Measurements from ENCODE around the gene ZDHHC3. TPM values are rescaled to one million over a fixed set of nuclear protein-coding genes. Genes with fewer than 3 reads are reported as not detected.

The ZDHHC3 gene
- total and polyA plus RNA-seq, 8 donors: 11.4 to 28.3 (median 18.7) TPM

DNA sequence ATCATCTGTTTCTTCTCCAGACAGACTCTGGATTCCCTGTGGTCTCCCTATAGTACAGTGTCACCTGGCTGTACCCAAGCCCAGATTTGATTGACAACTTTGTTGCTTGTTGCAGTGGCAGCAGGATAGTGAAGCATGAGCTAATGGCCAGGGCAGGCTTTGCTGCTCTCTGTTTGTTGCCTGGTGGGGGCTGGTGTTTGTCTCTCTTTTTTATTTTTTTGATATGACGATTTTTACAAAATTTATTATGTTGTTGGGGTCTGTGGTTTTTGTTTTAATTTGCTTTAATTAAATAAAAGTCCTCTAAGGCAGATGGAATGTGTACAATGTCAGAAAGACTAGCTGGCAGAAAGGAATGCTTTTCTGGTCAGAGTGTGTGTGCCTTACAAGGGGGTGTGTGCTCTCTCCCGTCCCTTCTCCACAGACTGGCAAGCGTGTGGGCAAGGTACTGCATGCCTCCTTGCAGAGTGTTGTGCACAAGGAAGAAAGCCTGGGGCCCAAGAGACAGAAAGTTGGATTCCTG, 34.9 kb upstream of the ZDHHC3 start:
- DNase-seq: no peak
- no peak for FAIRE-seq
- Histone ChIP-seq H3K27me3 (no peaks in the 10 kb centered on the region), H3K4me3 (no peak overlapping the region), H3K9me3 (no peaks in the 10 kb centered on the region), H3K27ac (no peak overlapping the region), H3K4me1 (no peaks in the 10 kb centered on the region), H3K36me3 (peaks cover 0 to 23% (median 0%) of the 10 kb centered on the region in 3 donors)
- TF ChIP-seq, protein P1, sequence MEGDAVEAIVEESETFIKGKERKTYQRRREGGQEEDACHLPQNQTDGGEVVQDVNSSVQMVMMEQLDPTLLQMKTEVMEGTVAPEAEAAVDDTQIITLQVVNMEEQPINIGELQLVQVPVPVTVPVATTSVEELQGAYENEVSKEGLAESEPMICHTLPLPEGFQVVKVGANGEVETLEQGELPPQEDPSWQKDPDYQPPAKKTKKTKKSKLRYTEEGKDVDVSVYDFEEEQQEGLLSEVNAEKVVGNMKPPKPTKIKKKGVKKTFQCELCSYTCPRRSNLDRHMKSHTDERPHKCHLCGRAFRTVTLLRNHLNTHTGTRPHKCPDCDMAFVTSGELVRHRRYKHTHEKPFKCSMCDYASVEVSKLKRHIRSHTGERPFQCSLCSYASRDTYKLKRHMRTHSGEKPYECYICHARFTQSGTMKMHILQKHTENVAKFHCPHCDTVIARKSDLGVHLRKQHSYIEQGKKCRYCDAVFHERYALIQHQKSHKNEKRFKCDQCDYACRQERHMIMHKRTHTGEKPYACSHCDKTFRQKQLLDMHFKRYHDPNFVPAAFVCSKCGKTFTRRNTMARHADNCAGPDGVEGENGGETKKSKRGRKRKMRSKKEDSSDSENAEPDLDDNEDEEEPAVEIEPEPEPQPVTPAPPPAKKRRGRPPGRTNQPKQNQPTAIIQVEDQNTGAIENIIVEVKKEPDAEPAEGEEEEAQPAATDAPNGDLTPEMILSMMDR (IDR thresholded peaks at IDR 0.05): no peak
- intact Hi-C loops (cut with DNase I): no loop called here
- WGBS, 2 donors: 86 to 87% methylated on average over 3 of the region's 3 CpGs
- peak in 1 of 4 donors; percentile 27 for ATAC-seq

DNA sequence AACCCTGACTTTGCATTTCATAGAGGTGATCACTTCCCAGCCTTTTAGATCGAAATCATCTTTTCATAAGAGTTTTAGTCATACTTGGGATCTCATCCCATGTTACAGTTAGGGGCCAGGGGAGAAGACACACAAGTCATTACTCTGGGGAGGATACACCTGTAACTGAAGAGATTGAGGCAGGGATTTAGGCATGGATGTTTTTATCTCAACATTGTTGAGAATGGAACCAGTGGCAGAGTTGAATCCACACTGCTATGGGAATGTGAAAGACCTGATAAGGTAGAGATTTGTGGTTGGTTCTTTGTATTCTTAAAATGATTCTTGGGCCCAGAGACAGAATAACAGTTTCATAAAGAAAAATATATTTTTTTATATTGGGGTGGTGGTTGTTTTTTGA, 33.9 kb upstream of the ZDHHC3 start:
- Histone ChIP-seq H3K27me3 (no peaks in the 10 kb centered on the region), H3K36me3 (peaks cover 0 to 23% (median 0%) of the 10 kb centered on the region in 3 donors), H3K4me1 (no peaks in the 10 kb centered on the region), H3K27ac (no peak overlapping the region), H3K9me3 (no peaks in the 10 kb centered on the region), H3K4me3 (no peak overlapping the region)
- FAIRE-seq (no peak), DNase-seq (no peak), ATAC-seq (no peak)
- intact Hi-C loops (cut with DNase I): no loop called here
- TF ChIP-seq, protein P1 (IDR thresholded peaks at IDR 0.05): no peak
- WGBS, 2 donors: 97 to 100% methylated on average over 1 of the region's 1 CpG

DNA sequence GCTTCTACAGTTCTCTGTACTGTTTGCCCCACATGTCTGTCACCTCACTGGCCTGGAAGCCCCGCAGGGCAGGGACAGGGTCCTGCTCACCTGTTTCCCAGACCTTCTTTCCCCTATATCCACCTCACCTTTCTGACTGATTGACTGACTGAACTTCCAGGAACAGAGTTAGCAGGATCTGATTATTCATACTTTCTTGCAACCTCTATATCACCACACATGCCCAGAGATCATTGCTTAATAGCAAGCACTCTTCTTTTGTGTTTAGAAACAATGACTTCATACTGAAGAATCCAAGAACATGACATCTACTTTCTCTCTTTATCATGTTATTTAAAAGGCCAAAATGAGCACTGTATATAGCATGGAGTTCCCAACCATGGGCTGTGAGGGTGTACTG, 32.1 kb upstream of the ZDHHC3 start:
- no peak for FAIRE-seq
- no peaks in the 10 kb centered on the region for H3K27me3 ChIP-seq
- H3K9me3 ChIP-seq: no peaks in the 10 kb centered on the region
- TF ChIP-seq, protein P1 (IDR thresholded peaks at IDR 0.05): no peak
- intact Hi-C loops (cut with DNase I): no loop called here
- H3K36me3 ChIP-seq: peaks cover 0 to 23% (median 0%) of the 10 kb centered on the region in 3 donors
- no peak overlapping the region for H3K27ac ChIP-seq
- no peak overlapping the region for H3K4me3 ChIP-seq
- DNase-seq: no peak
- no peak for ATAC-seq
- WGBS, 2 donors: 100% methylated on average over 1 of the region's 1 CpG
- no peaks in the 10 kb centered on the region for H3K4me1 ChIP-seq

DNA sequence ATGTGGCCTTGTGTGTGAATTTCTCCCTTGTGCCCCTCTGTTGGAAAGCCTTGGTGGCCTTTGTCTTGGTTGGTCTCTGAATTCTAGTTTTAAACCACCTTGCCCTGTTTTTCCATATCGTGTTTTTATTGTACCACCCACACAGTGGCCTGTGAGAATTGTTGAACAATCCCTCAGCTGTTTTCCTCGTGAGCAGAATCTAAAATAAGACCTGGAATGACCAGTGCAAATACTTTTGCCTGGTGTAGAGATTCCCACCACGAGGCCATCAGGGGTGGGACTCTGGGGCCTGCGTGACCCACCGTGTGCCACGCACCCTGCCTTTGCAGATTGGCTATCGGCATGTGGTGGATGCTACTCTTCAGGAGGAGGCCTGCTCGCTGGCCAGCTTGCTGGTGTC, 31.1 kb upstream of the ZDHHC3 start:
- TF ChIP-seq, protein P1 (IDR thresholded peaks at IDR 0.05): no peak
- WGBS, 2 donors: 93% methylated on average over 8 of the region's 8 CpGs
- no peaks in the 10 kb centered on the region for H3K9me3 ChIP-seq
- H3K27ac ChIP-seq: no peak overlapping the region
- no peaks in the 10 kb centered on the region for H3K4me1 ChIP-seq
- no peak for ATAC-seq
- no peak overlapping the region for H3K4me3 ChIP-seq
- H3K36me3 ChIP-seq: peaks cover 0 to 18% (median 0%) of the 10 kb centered on the region in 3 donors
- no peaks in the 10 kb centered on the region for H3K27me3 ChIP-seq
- intact Hi-C loops (cut with DNase I): no loop called here
- DNase-seq: peak in 1 of 6 donors; percentile 26
- FAIRE-seq: no peak

DNA sequence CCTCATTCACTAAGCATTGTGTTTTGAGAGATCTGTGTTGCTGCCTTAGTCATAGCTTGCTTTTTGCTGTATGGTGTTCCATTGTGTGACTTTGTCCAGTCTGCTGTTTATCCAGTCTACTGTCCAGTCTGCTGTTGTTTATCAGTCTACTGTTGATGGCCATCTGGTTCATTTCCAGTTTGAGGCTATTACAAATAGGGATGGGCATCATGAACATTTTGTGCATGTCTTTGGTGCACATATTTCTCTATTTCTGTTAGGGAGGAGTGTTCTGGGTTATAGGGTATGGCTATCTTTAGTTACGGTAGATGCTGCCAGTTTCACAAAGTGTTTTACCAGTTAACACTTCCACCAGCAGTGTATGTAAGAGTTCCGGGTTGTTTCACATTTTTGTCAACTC, 27.9 kb upstream of the ZDHHC3 start:
- H3K27me3 ChIP-seq: no peaks in the 10 kb centered on the region
- H3K4me1 ChIP-seq: peaks cover 0 to 9% (median 4%) of the 10 kb centered on the region in 3 donors
- H3K4me3 ChIP-seq: no peak overlapping the region
- FAIRE-seq (no peak), DNase-seq (no peak), ATAC-seq (no peak)
- whole genome bisulfite sequencing, 2 donors: 92 to 94% methylated on average over 2 of the region's 2 CpGs
- H3K27ac ChIP-seq: no peak overlapping the region
- intact Hi-C loops (cut with DNase I): no loop called here
- H3K9me3 ChIP-seq: no peaks in the 10 kb centered on the region
- TF ChIP-seq, protein P1 (IDR thresholded peaks at IDR 0.05): no peak
- H3K36me3 ChIP-seq: peaks cover 0 to 19% (median 3%) of the 10 kb centered on the region in 3 donors
